ENCODE results near the gene PFKL.

DNA sequence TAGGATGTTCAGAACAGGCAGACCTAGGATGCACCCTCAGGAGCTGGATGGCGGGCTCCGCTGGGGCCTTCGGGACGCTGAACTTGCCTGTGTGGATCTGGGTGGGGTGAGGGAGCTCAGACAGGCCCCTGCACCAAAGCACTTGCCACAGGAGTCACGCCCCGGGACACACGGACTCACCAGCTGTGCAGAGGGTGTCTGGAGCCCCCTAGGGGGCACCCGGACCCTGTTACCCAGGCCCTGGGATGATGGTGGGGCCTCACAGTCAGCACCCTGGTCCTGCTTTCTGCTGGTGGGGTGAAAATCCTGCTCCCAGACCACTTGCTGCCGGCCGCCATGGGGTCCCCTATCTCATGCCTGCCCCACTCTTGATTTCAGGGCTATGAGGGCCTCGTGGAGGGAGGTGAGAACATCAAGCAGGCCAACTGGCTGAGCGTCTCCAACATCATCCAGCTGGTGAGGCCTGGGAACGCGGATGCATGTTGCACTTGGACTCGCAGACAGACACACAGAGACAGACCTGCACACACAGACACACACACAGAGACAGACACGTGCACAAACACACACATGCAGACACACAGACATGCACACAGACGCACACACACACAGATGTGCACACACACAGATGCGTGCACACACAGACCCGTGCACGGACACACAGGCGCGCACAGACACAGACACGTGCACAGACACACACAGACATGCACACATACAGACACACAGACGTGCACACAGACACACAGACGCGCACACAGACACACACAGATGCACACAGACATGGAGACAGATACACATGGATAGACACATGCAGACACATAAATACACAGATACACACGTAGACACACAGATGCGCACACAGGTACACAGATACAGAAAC is 11.0 kb downstream of the PFKL start:
- TF ChIP-seq, protein P1, sequence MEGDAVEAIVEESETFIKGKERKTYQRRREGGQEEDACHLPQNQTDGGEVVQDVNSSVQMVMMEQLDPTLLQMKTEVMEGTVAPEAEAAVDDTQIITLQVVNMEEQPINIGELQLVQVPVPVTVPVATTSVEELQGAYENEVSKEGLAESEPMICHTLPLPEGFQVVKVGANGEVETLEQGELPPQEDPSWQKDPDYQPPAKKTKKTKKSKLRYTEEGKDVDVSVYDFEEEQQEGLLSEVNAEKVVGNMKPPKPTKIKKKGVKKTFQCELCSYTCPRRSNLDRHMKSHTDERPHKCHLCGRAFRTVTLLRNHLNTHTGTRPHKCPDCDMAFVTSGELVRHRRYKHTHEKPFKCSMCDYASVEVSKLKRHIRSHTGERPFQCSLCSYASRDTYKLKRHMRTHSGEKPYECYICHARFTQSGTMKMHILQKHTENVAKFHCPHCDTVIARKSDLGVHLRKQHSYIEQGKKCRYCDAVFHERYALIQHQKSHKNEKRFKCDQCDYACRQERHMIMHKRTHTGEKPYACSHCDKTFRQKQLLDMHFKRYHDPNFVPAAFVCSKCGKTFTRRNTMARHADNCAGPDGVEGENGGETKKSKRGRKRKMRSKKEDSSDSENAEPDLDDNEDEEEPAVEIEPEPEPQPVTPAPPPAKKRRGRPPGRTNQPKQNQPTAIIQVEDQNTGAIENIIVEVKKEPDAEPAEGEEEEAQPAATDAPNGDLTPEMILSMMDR (conservative IDR thresholded peaks at IDR 0.05) = no peak
- TF ChIP-seq EZH2 (IDR thresholded peaks at IDR 0.05; ENCODE audit: low read depth) = no peak

Measured in PC-9 (cell line).